CD14-positive monocyte (primary cell): ENCODE measurements around the gene CARD6. TPM values are rescaled to one million over a fixed set of nuclear protein-coding genes. Genes with fewer than 3 reads are reported as not detected.
A peak's percentile ranks its signal among the peaks of the same experiment; 100 is the strongest.

Experiments used
- DNase-seq, 3 donors: peaks; one replicate each; pipeline ENCODE4 v3.0.0-alpha.2; 2011 to 2022
- H2AFZ ChIP-seq: 2 replicates; pipeline ENCODE4 v1.6.0; 2012; ENCODE audit warnings: mild to moderate bottlenecking, low read depth, low read length, inconsistent platforms; ENCODE audit not compliant: insufficient read depth, poor library complexity, severe bottlenecking
- H3K27ac ChIP-seq, 2 donors: 1 replicate in 1 of 2; 2 replicates in 1 of 2; pipeline ENCODE4 v1.5.1; 2012 to 2013; ENCODE audit warnings: low read length in 2 of 2, control low read depth in 1 of 2, inconsistent platforms in 1 of 2, low read depth in 1 of 2, mild to moderate bottlenecking in 1 of 2
- H3K27me3 ChIP-seq, 2 donors: one replicate each; pipeline versions ENCODE4 v1.6.0 to v1.6.1; 2011 to 2013; ENCODE audit warnings: low read length in 2 of 2; ENCODE audit not compliant: control insufficient read depth in 2 of 2, insufficient read depth in 2 of 2
- H3K36me3 ChIP-seq, 2 donors: replicated peaks in 1 of 2; 1 replicate in 1 of 2; 2 replicates in 1 of 2; pipeline versions ENCODE4 v1.5.1 to v1.6.1; 2012 to 2013; ENCODE audit warnings: low read length in 2 of 2, control low read depth in 1 of 2, inconsistent platforms in 1 of 2, mild to moderate bottlenecking in 1 of 2; ENCODE audit not compliant: insufficient read depth in 2 of 2, control insufficient read depth in 1 of 2
- H3K4me1 ChIP-seq, 2 donors: 1 replicate in 1 of 2; 2 replicates in 1 of 2; pipeline versions ENCODE4 v1.5.1 to v1.6.1; 2012 to 2013; ENCODE audit warnings: low read length in 2 of 2, control low read depth in 1 of 2, inconsistent platforms in 1 of 2, mild to moderate bottlenecking in 1 of 2, moderate library complexity in 1 of 2; ENCODE audit not compliant: insufficient read depth in 2 of 2, control insufficient read depth in 1 of 2
- H3K4me2 ChIP-seq: replicated peaks from 2 replicates; pipeline ENCODE3; 2012; ENCODE audit warnings: low read length, moderate library complexity, mild to moderate bottlenecking; ENCODE audit not compliant: poor library complexity, severe bottlenecking; ENCODE audit errors: extremely low read depth
- H3K4me3 ChIP-seq, 3 experiments: fragments of 200-600 bp in 1 of 3; sonication (generic) in 1 of 3; replicated peaks in 1 of 3; 1 replicate in 2 of 3; 2 replicates in 1 of 3; pipeline ENCODE4 v1.5.1; 2011 to 2013; ENCODE audit warnings: low read length in 3 of 3, mild to moderate bottlenecking in 3 of 3, control low read depth in 2 of 3, low read depth in 2 of 3, inconsistent platforms in 1 of 3, moderate library complexity in 1 of 3
- H3K79me2 ChIP-seq: 2 replicates; pipeline ENCODE4 v1.6.0; 2012; ENCODE audit warnings: mild to moderate bottlenecking, control low read depth, inconsistent platforms, low read length, moderate library complexity; ENCODE audit not compliant: insufficient read depth
- H3K9ac ChIP-seq: 2 replicates; pipeline ENCODE4 v1.6.0; 2017; ENCODE audit warnings: low read length, mild to moderate bottlenecking; ENCODE audit not compliant: insufficient read depth, poor library complexity, severe bottlenecking
- H3K9me3 ChIP-seq, 2 donors: replicated peaks in 1 of 2; 1 replicate in 1 of 2; 2 replicates in 1 of 2; pipeline versions ENCODE4 v1.5.1 to v1.6.1; 2012 to 2013; ENCODE audit warnings: low read length in 2 of 2, control low read depth in 1 of 2; ENCODE audit not compliant: control insufficient read depth in 1 of 2, insufficient read depth in 1 of 2
- H4K20me1 ChIP-seq: 2 replicates; pipeline ENCODE4 v1.6.0; 2012; ENCODE audit warnings: mild to moderate bottlenecking, low read length, control low read depth, moderate library complexity; ENCODE audit not compliant: insufficient read depth
- H3K27ac Mint-ChIP-seq, 7 donors: one replicate each; pipeline ENCODE4 v1.8.0; 2020; ENCODE audit warnings: mild to moderate bottlenecking in 7 of 7, mixed read lengths in 7 of 7, moderate library complexity in 6 of 7, inconsistent platforms in 2 of 7
- H3K27me3 Mint-ChIP-seq, 3 donors: one replicate each; pipeline ENCODE4 v1.8.0; 2021 to 2022; ENCODE audit warnings: low read depth in 3 of 3, mild to moderate bottlenecking in 3 of 3, mixed read lengths in 3 of 3, moderate library complexity in 3 of 3, inconsistent platforms in 1 of 3
- H3K36me3 Mint-ChIP-seq, 2 donors: one replicate each; pipeline ENCODE4 v1.8.0; 2020; ENCODE audit warnings: mixed read lengths in 2 of 2, inconsistent platforms in 1 of 2, mild to moderate bottlenecking in 1 of 2
- H3K4me1 Mint-ChIP-seq: one replicate; pipeline ENCODE4 v1.8.0; 2020; ENCODE audit warnings: mild to moderate bottlenecking, mixed read lengths
- H3K4me3 Mint-ChIP-seq, 2 donors: one replicate each; pipeline ENCODE4 v1.8.0; 2020; ENCODE audit warnings: mild to moderate bottlenecking in 2 of 2, mixed read lengths in 2 of 2, moderate library complexity in 1 of 2
- H3K9me3 Mint-ChIP-seq, 7 donors: one replicate each; pipeline ENCODE4 v1.8.0; 2020 to 2022; ENCODE audit warnings: mixed read lengths in 7 of 7, mild to moderate bottlenecking in 6 of 7, moderate library complexity in 6 of 7, inconsistent platforms in 2 of 7
- WGBS: methylation state at CpG from one replicate; pipeline ENCODE4 v1.1.5; 2013; ENCODE audit warnings: missing lambda C conversion rate; ENCODE audit not compliant: insufficient coverage; 5-methylcytosine and 5-hydroxymethylcytosine counted together
- intact Hi-C, 2 donors: fragments of 100-400 bp; cut with micrococcal nuclease; formaldehyde crosslinking; loops; one replicate each; pipeline versions ENCODE4 v1.15.0 to v1.15.1; 2023
- polyA plus RNA-seq, 3 donors: library from polyadenylated mRNA; depleted of rRNA in 1 of 3; unstranded in 2 of 3; stranded (reverse) in 1 of 3; fragments of 300-500 nt in 2 of 3; fragments of >200 nt in 1 of 3; fragmentation: Illumina TruSeq in 2 of 3; gene quantifications; 1 replicate in 2 of 3; 2 replicates in 1 of 3; pipeline ENCODE4 v1.2.3, GENCODE V29; 2012 to 2021
- TF ChIP-seq, protein P1 (sequence below): fragments of 200-600 bp; IDR thresholded peaks from one replicate; pipeline ENCODE4 v1.8.0; 2022; ENCODE audit warnings: antibody characterized with exemption, mild to moderate bottlenecking

CARD6 gene
- polyA plus RNA-seq, 3 donors, result 5.8 to 15.6 (median 10.6) TPM

DNA sequence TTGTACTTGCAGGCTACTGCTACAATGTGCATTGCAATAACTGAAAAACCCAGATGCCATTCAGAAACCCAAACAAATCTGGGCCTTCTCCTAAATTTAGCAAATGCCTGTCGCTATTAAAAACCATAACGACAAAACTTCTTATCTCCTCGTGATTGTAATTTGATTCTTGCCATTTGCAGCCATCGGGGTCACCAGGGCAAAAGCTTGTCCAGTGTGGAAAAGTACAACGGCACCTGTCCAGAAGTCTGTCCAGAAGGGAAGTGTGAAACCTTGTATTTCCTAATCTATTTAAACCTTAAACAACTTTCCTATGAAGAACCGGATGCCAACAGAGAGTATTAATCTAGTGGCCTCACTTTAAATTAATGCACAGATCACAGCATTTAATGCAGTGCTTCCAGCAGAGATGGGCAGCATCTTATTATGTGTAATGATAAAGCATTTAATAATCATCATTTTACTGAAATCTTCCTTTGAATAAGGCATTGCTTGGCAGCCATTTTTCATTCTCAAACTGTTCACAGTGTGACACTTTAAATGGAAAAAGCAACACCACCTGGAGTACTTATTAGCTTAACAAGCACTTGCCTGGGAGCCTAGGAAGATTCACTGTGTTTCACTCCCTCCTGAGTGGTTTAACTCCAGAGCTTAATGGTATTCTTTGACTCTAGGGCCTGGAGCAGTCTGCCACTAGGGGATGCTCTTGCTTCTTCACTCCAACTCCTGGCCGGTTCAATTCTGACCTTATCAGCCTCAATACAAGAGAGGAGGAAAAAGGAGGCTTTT, 63.2 kb downstream of the CARD6 start:
- 100% methylated on average over 3 of the region's 7 CpGs for WGBS
- H3K4me1 Mint-ChIP-seq, result no peaks in the 10 kb centered on the region
- Histone ChIP-seq H3K9me3 (no peaks in the 10 kb centered on the region), H4K20me1 (no peaks in the 10 kb centered on the region), H3K9ac (no peak overlapping the region), H3K27me3 (peaks cover 1 to 2% of the 10 kb centered on the region in 2 donors), H3K4me3 (no peak overlapping the region), H3K36me3 (no peaks in the 10 kb centered on the region), H3K79me2 (no peaks in the 10 kb centered on the region), H3K4me2 (no peak overlapping the region), H3K27ac (no peak overlapping the region), H3K4me1 (no peaks in the 10 kb centered on the region), H2AFZ (no peak overlapping the region)
- H3K27ac Mint-ChIP-seq, result peak overlapping the region in 1 of 7 donors; percentile 60
- intact Hi-C loops, result no loop called here
- no peaks in the 10 kb centered on the region for H3K36me3 Mint-ChIP-seq
- peaks cover 0 to 2% (median 0%) of the 10 kb centered on the region in 7 donors for H3K9me3 Mint-ChIP-seq
- DNase-seq, result peak in 1 of 3 donors; percentile 3
- H3K27me3 Mint-ChIP-seq, result peaks cover 3 to 6% (median 5%) of the 10 kb centered on the region in 3 donors
- H3K4me3 Mint-ChIP-seq, result no peak overlapping the region
- TF ChIP-seq, protein P1, sequence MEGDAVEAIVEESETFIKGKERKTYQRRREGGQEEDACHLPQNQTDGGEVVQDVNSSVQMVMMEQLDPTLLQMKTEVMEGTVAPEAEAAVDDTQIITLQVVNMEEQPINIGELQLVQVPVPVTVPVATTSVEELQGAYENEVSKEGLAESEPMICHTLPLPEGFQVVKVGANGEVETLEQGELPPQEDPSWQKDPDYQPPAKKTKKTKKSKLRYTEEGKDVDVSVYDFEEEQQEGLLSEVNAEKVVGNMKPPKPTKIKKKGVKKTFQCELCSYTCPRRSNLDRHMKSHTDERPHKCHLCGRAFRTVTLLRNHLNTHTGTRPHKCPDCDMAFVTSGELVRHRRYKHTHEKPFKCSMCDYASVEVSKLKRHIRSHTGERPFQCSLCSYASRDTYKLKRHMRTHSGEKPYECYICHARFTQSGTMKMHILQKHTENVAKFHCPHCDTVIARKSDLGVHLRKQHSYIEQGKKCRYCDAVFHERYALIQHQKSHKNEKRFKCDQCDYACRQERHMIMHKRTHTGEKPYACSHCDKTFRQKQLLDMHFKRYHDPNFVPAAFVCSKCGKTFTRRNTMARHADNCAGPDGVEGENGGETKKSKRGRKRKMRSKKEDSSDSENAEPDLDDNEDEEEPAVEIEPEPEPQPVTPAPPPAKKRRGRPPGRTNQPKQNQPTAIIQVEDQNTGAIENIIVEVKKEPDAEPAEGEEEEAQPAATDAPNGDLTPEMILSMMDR, result peak; percentile 64

DNA sequence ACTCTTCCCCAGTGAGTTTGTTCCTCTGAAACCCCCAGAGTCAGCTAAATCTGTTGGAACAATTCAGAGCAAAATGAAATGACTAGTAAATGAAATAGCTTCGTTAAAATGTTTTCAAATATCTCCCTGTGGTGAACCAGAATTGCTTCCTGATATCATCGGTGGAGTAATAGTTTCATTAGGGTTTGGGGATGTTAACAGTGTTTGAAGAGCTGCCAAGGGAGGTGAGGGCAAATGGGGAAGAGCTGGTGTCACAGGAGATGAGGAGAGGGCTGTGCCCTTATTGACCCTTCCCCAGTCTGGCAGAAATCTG, 63.8 kb downstream of the CARD6 start:
- Histone ChIP-seq H3K27me3 (peaks cover 2 to 4% of the 10 kb centered on the region in 2 donors), H2AFZ (no peak overlapping the region), H3K4me2 (no peak overlapping the region), H3K4me3 (no peak overlapping the region), H3K4me1 (no peaks in the 10 kb centered on the region), H3K9me3 (no peaks in the 10 kb centered on the region), H3K36me3 (no peaks in the 10 kb centered on the region), H3K9ac (no peak overlapping the region), H4K20me1 (no peaks in the 10 kb centered on the region), H3K27ac (no peak overlapping the region), H3K79me2 (no peaks in the 10 kb centered on the region)
- WGBS, result 8% methylated on average over 2 of the region's 2 CpGs
- Mint-ChIP-seq H3K4me3 (no peak overlapping the region), H3K36me3 (no peaks in the 10 kb centered on the region), H3K9me3 (no peaks in the 10 kb centered on the region), H3K27ac (no peak overlapping the region), H3K4me1 (no peaks in the 10 kb centered on the region), H3K27me3 (peaks cover 5 to 11% (median 6%) of the 10 kb centered on the region in 3 donors)
- TF ChIP-seq, protein P1, result no peak
- no peak for DNase-seq
- intact Hi-C loops, result no loop called here
